HG02759 (cell line): Measurements from ENCODE around the gene MARCHF4.
"Not testable (repeated sequence)": the region's sequence is repeated elsewhere in the genome, so short reads cannot be mapped to it uniquely, and the experiment has no call there.

Experiments
- ATAC-seq: cut with Tn5 transposase; IDR thresholded peaks from one replicate; pipeline ENCODE4 v1.9.1; 2021; ENCODE audit warnings: mild to moderate bottlenecking, moderate library complexity; ENCODE audit not compliant: unreplicated experiment

The MARCHF4 gene

GRCh38 chr2:216392945-216393840 lies 20.9 kb upstream of the MARCHF4 start:
- ATAC-seq, result no peak

DNA sequence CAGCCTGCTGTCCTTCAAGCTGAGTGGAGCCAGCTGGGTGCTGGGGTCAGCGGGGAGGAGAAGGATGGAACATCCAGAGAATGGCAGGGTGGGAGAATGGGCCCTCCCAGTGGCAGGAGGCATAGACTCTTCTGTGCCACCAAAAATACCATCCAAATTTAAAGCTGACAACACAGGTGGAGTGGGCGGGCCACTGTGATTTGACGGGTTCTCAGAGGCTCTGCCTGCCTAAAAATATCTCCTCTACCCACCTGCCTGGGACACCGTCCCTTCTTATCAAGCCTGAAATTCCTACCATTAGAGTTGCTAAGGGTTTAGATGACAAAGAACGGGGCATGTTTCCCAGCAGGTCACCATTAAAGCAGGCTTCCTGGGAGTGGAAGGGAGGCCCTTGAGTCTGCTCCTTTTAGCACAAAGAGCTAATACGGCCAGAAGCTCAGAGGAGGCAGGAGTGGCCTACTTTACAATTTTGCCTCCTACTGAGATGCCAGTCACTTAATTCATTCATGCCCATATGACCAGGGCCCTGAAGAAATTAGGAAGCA lies 19.8 kb upstream of the MARCHF4 start:
- no peak for ATAC-seq

- no peak for ATAC-seq
Measured at GRCh38 chr2:216391401-216391800, 19.1 kb upstream of the MARCHF4 start.

DNA sequence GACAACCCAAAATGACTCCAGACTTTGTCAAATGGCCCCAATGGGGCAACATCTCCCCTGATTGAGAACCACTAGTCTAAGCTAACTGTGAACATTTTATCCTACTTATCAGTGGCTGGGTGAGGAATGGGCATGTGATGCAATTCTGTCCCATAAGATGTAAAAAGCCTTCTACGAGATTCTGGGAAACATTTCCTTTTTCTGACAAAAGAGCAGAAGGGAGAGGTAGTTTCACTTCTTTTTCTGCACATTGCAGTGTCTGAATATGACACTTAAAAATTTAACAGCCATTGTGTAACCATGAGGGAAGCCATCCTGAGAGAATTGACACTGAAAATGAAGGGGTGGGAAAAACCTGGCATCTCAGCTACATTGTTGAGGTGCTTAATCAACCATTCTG lies 17.3 kb upstream of the MARCHF4 start:
- ATAC-seq, result no peak

GRCh38 chr2:216388046-216388884 lies 16.0 kb upstream of the MARCHF4 start:
- no peak for ATAC-seq

- no peak for ATAC-seq
Measured at GRCh38 chr2:216387262-216387661, 15.0 kb upstream of the MARCHF4 start.

DNA sequence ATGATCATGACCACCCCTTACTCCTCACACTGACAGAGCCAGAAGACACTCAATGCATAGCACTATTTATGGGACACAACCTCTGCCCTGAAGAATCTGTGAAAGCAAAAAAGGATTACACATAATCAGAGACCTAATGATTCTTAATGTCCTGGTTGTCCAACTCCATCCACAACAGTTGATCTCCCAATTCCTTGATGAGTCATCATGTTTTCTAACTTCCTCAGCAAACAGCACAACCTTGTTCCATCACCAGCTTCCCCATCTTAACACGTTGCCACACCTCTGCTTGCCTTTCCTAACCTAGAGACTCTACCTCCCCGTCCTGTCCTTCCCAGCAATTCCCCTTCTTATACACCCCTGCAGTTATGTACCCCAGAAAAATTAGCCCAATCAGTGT lies 13.2 kb upstream of the MARCHF4 start:
- no peak for ATAC-seq

- not testable (repeated sequence) for ATAC-seq
Measured at GRCh38 chr2:216384409-216384808, 12.1 kb upstream of the MARCHF4 start.

GRCh38 chr2:216379977-216380376 lies 7.7 kb upstream of the MARCHF4 start:
- no peak for ATAC-seq

GRCh38 chr2:216375286-216375685 lies 3.0 kb upstream of the MARCHF4 start:
- ATAC-seq, result no peak

GRCh38 chr2:216373896-216374295 lies 1.6 kb upstream of the MARCHF4 start:
- ATAC-seq, result no peak

GRCh38 chr2:216372761-216373291 lies 543 bp upstream of the MARCHF4 start:
- ATAC-seq, result no peak

- ATAC-seq, result no peak
Measured at GRCh38 chr2:216370961-216371712, 1.1 kb downstream of the MARCHF4 start.

DNA sequence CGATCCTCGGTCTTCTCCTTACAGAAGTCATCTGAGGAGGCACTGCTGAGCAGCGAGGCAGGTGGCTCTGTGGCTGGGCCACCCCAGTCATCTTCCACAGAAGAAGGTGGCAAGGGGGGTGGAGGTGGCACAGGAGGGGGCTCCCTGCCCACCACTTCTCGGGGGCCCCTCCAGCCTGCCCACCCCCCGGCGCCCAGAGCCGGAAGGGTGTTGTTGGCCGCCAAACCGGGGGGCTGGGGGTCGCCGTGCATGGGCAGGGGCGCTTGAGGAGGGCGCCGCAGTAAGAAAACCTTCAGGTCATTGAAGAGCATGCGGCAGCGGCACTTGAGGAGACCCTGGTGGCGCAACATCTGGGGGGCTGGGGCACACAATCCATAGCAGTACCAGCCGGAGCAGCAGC lies 2.5 kb downstream of the MARCHF4 start:
- ATAC-seq, result no peak

DNA sequence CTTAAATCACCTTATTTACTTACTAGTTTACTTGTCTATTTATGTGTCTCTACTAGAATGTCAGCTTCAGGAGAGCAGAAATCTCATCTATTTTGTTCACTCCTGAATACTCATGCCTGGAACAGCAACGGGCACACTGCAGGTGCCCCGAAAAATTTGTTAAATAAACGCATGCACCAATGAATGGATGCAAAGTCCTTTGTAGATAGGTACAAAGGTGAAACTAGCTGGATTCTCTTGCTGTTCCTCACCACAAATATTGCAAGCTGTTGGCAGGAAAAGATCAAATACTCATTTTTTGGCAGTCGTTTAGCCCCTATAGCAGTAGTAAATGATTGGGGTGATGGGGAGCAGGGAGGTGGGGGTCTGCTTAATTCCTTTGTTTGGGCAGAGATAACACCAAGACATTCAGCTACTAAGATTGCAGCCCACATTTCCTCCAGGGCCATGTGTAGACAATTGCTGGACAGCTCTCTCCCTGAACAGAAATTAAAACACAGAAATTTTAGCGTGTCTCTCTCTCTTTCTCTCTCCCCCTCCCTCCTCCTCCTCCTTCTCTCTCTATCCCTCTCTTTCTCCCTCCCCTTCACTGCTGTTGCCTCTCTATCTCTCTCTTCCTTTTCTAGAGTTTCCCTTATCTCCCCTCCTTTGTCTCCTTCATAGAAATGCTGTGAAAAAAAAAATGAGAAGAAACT lies 5.4 kb downstream of the MARCHF4 start:
- ATAC-seq, result no peak

DNA sequence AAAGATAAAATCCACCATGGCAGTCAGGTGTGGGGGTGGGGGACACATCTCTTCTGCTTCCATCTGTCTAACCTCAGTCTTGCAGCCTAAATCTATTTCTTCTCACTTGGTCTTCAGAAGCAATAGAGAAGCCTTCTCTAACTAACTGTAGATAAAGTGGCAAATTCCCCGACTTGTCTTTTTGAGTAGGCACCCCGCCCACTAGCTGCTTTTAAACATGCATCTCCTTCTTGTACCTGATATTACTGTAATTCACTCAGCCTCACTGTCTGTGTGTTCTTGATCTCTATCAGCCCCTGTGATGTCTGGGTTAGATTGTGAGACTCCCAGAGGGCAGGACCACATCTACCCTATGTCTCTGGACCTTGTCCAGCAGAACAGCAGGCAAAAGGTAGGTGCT lies 6.8 kb downstream of the MARCHF4 start:
- ATAC-seq, result no peak

DNA sequence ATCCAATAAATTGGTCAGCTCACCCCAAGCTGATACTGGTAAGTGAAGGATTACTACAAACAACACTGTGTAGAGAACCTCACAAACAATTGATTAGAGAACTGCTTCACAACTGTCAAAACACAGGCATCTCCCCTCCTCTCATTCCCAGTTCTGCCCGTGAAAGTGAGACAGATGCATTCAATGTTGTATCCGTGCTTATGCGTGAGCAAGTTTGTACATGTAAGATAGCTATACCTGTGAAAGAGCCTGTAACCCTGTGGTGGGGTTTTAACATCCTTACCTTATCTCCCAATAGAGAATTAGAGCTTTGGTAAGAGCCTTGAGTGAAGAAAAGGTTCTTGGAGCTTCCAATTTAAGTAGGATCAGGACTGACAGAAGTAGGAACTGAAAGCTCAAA lies 9.1 kb downstream of the MARCHF4 start:
- no peak for ATAC-seq

DNA sequence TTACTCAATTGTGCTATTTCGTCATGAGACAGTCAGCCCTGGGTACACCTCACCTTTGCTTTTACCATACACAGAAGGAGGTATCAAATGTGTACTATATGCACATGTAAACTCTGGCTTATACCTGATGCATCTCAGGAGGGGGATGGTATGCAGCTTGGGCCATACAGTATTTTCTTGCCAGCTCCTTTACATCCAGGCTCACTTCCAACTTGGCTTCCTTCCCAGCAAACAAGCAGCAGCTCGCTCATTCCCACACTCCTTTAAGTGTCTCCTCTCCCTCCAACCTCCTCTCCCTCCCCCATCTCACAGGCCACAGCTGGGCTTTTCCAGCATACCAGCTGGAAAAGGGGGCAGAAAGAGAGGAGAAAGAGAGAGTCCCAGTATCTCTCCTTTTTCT lies 9.6 kb downstream of the MARCHF4 start:
- ATAC-seq, result no peak

GRCh38 chr2:216355711-216356110 lies 16.6 kb downstream of the MARCHF4 start:
- no peak for ATAC-seq

GRCh38 chr2:216354306-216354705 lies 18.0 kb downstream of the MARCHF4 start:
- ATAC-seq, result no peak
